Measurements from ENCODE around the gene CLEC2A. TPM values are rescaled to one million over a fixed set of nuclear protein-coding genes. Genes with fewer than 3 reads are reported as not detected.
A peak's percentile ranks its signal among the peaks of the same experiment; 100 is the strongest.

Gene CLEC2A
- total RNA-seq, 1 donor from 2014 or later: not detected

GRCh38 chr12:9935026-9935425, 2.9 kb upstream of the CLEC2A start:
- no peak for DNase-seq (ENCODE audit: low read depth in 2 of 2)

GRCh38 chr12:9933958-9934357, 1.8 kb upstream of the CLEC2A start:
- DNase-seq (ENCODE audit: low read depth in 2 of 2): no peak

- DNase-seq (ENCODE audit: low read depth in 2 of 2): no peak
Observed at GRCh38 chr12:9931245-9931644, 925 bp downstream of the CLEC2A start.

- DNase-seq (ENCODE audit: low read depth in 2 of 2): no peak
Observed at GRCh38 chr12:9928607-9929006, 3.6 kb downstream of the CLEC2A start.

GRCh38 chr12:9926876-9927275, 5.3 kb downstream of the CLEC2A start:
- no peak for DNase-seq (ENCODE audit: low read depth in 2 of 2)

- DNase-seq (ENCODE audit: low read depth in 2 of 2): peak; percentile 64 to 67
Observed at GRCh38 chr12:9925705-9926393, 6.3 kb downstream of the CLEC2A start.

- no peak for DNase-seq (ENCODE audit: low read depth in 2 of 2)
Observed at GRCh38 chr12:9922429-9922828, 9.7 kb downstream of the CLEC2A start.

GRCh38 chr12:9920451-9920850, 11.7 kb downstream of the CLEC2A start:
- DNase-seq (ENCODE audit: low read depth in 2 of 2): no peak

GRCh38 chr12:9919443-9919842, 12.7 kb downstream of the CLEC2A start:
- no peak for DNase-seq (ENCODE audit: low read depth in 2 of 2)

- no peak for DNase-seq (ENCODE audit: low read depth in 2 of 2)
Observed at GRCh38 chr12:9911708-9912107, 20.5 kb downstream of the CLEC2A start.

- DNase-seq (ENCODE audit: low read depth in 2 of 2): no peak
Observed at GRCh38 chr12:9910716-9911421, 21.3 kb downstream of the CLEC2A start.

- no peak for DNase-seq (ENCODE audit: low read depth in 2 of 2)
Observed at GRCh38 chr12:9909724-9910123, 22.4 kb downstream of the CLEC2A start.

- no peak for DNase-seq (ENCODE audit: low read depth in 2 of 2)
Observed at GRCh38 chr12:9908350-9908749, 23.8 kb downstream of the CLEC2A start.

GRCh38 chr12:9907769-9908168, 24.4 kb downstream of the CLEC2A start:
- DNase-seq (ENCODE audit: low read depth in 2 of 2): no peak

- DNase-seq (ENCODE audit: low read depth in 2 of 2): no peak
Observed at GRCh38 chr12:9906873-9907272, 25.3 kb downstream of the CLEC2A start.

GRCh38 chr12:9902539-9903228, 29.5 kb downstream of the CLEC2A start:
- DNase-seq (ENCODE audit: low read depth in 2 of 2): no peak

- no peak for DNase-seq (ENCODE audit: low read depth in 2 of 2)
Observed at GRCh38 chr12:9900930-9901329, 31.2 kb downstream of the CLEC2A start.

- DNase-seq (ENCODE audit: low read depth in 2 of 2): no peak
Observed at GRCh38 chr12:9899209-9899608, 33.0 kb downstream of the CLEC2A start.

GRCh38 chr12:9897535-9897934, 34.6 kb downstream of the CLEC2A start:
- no peak for DNase-seq (ENCODE audit: low read depth in 2 of 2)

GRCh38 chr12:9895215-9895971, 36.8 kb downstream of the CLEC2A start:
- no peak for DNase-seq (ENCODE audit: low read depth in 2 of 2)

- DNase-seq (ENCODE audit: low read depth in 2 of 2): peak in 1 of 2 donors; percentile 40
Observed at GRCh38 chr12:9888665-9889273, 43.4 kb downstream of the CLEC2A start.
